Activated CD4-positive, alpha-beta T cell treated with anti-CD3 and anti-CD28 coated beads, Interleukin-10, Interleukin-2, amounts not matched to agents 100 ng/mL and 50 ng/mL, durations not matched to agents 16 hours and 8 hours (primary cell): Measurements from ENCODE around the gene TACC2.
"Not testable (repeated sequence)": the region's sequence is repeated elsewhere in the genome, so short reads cannot be mapped to it uniquely, and the experiment has no call there.

Experiments used
- DNase-seq: peaks from one replicate; pipeline ENCODE4 v3.0.0-alpha.2; 2020

The TACC2 gene

DNA sequence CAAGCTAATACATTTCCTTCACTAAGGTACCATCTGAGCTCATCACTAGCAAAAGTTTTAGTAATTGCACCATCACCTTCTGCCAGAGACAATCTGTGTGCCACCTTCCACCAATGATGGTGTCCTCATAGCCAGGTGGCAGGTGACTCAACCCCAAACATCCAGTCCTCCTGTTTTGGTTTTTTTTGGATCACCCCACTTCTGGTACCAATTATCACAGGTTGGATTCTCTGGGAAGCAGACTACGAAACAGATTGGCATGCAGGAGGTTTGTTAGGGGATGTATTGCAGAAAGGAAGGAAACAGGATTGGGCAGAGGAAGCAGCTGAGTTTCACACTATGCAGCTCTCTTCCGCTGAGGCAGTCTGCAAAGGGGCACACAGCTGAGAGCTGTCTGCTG lies 4.5 kb upstream of the TACC2 start:
- DNase-seq: no peak

GRCh38 chr10:121990015-121990677 lies 1.2 kb downstream of the TACC2 start:
- no peak for DNase-seq

DNA sequence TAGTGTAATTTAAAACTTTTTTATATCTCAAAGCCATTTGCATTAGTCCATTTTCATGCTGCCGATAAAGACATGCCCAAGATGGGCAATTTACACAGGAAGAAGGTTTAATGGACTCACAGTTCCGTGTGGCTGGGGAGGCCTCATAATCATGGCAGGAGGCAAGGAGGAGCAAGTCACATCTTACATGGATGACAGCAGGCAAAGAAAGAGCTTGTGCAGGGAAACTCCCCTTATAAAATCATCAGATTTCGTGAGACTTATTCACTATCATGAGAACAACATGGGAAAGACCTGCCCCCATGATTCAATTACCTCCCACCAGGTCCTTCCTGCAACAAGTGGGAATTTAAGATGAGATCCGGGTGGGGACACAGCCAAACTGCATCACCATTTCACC lies 2.8 kb downstream of the TACC2 start:
- DNase-seq: not testable (repeated sequence)

DNA sequence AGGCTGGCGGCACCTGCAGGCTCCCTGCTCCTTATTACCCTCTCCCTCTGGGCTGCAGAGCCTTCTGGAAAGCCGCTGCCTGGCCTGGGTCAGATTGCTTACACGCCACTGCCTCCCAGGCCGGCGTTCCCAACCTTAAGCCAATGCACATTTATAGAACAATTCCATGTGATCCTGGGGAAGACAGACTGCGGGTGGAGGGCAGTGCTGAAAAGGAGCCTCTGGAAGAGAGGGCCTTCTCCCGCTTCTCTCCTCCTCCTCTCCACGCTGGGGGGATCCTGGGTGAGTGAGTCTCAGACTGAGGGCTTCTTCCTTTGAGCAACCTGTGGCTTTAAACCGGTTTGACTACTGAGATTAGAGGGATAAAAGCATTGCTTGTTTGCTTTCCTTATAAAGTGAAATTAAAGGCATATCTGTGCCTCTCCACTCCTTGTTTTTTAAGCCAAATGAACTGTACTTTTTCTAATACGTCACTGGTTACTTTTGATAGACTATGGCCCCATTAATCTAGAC lies 5.5 kb downstream of the TACC2 start:
- no peak for DNase-seq

- no peak for DNase-seq
Observed at GRCh38 chr10:121998462-121998861, 9.5 kb downstream of the TACC2 start.

DNA sequence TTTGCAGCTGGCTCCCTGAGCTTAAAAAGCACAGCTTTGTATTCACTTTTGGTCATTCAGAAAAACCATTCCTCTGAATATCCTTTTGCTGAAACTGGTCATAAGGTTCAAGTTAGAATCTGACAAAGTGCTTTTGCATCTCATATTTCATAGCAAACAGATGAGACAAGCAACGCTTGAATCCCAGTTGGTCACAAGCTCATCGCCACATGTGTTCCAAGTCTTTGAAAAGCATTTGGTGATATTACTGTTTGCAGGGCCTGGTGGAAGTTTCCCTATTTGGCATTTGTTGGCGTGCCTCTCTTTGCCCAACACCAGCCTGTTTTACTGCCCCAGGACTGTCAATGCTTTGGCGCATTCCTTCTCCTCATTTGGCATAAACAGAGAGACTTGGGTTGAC lies 10.3 kb downstream of the TACC2 start:
- no peak for DNase-seq

DNA sequence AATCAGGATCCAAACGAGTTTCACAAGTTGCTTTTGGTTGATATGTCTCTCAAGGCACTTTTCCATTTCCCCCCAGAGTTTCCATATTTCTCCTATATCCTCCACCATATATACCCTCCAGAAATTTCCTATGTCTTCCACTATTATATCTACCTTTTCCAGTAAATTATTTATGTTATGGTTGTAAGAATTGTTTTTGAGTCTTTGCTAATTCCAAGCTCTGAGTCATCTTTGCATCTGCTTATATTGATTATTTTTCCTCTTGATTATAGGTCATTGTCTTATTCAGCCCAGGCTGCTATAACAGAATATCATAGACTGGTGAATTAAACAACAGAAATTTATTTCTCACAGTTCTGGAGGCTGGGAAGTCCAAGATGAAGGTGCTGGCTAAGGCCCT lies 12.7 kb downstream of the TACC2 start:
- DNase-seq: no peak

GRCh38 chr10:122007415-122007814 lies 18.5 kb downstream of the TACC2 start:
- no peak for DNase-seq

DNA sequence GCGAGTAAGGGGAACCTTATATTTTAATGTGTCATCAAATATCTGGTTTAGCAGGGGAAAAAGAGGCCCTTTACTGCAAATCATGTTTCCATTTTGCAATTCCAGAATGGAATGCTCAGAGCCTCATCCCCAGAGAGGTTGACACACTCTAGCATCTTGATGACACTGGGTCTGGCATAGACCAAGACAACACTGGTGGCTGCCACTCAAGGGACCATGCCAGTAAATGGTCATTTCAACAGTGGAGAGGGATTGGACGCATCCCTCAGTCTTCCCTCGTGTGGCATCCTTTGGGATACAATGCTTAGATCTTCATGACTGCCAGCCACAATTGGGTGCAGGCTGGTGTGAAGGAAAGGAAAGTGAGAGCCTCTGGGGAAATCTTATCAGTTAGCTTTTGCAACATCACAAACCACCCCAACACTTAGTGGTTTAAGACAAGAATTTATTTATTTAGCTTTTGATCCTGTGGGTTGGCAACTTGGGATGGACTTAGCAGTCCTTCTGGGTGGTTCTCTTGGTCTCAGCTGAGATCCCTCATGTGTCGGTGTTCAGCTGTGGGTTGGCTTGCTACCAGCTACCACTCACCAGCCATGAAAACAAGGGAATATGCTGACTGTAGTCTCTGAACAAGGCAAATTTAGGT lies 21.6 kb downstream of the TACC2 start:
- DNase-seq: no peak

GRCh38 chr10:122012731-122013130 lies 23.8 kb downstream of the TACC2 start:
- DNase-seq: no peak

- no peak for DNase-seq
Observed at GRCh38 chr10:122013311-122013780, 24.4 kb downstream of the TACC2 start.

GRCh38 chr10:122014652-122015248 lies 25.8 kb downstream of the TACC2 start:
- no peak for DNase-seq

DNA sequence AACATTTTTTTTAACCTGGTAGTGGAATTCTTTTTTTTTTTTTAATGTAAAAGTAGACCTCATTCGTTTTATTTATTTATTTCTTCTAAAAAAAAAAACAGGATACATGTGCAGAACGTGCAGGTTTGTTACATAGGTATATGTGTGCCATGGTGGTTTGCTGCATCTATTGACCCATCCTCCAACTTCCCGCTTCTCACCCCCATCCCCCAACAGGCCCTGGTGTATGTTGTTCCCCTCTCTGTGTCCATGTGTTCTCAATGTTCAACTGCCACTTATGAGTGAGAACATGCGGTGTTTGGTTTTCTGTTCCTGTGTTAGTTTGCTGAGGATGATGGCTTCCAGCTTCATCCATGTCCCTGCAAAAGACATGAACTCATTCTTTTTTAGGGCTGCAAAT lies 29.0 kb downstream of the TACC2 start:
- DNase-seq: not testable (repeated sequence)

- no peak for DNase-seq
Observed at GRCh38 chr10:122018491-122018890, 29.5 kb downstream of the TACC2 start.

DNA sequence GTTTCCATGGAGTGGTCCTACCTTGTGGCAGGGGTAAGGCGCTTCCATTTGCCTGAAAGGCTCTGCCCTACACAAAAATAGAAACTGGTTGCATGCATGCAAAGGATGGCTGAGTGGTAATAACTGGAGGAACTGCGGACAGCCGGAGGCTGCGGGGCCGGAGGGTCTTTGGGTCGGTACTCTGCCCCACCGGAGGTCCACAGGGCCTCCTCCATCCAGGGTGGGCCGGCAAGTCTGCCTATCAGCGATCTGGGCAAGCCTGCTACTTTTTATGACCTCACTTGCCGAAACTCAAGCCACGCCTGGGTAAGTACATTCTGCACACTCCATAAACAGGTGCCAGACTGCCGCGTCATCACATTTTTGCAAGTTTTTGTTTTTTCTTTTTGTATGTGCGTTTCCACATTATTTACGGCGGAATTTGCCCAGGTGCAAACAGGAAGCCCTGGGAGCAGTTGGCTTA lies 30.0 kb downstream of the TACC2 start:
- no peak for DNase-seq

DNA sequence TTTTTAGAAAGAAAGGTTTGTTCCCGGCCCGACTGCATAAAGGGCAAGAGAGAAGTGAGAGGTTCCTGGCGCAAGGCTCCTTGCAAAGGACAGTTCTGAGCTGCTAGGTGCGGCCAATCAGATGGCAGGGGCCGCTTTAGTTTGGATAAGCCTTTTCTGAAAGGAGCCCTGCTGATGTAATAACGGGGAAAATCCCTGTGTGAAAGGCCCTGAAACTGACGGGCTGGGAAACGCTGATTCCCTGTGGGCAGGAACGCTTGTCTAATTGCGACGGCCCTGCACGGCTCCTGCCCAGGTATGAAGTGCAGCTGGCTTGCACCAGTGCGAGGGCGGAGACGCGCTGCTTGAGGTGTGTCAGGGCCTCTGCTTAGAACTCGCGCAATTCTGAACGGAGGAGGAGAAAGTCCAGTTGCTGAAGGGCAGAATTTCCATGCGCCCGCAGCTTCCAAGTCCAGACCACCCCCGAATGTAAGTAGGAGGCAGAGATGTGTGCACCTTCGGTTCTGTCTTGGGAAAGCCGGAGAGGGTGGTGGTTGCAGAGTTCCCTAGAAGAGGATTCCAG lies 30.5 kb downstream of the TACC2 start:
- no peak for DNase-seq

DNA sequence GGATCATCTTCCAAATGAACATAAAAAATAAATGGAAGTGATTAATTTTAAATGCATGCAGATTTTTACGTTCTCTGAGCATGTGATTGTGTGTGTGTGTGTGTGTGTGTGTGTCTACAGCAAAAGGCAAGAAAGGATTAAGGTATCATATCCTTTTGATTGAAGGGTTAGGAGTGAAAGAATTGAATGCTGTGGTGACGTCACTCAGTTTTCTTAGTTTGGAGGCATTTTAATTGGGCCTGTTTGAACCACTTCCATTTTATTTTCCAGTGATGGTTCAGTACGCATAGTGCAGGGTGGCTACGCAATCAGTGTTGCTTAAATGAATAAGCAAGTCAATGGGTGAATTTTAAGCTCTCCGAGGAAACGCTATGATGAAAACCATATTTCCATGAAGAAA lies 31.3 kb downstream of the TACC2 start:
- DNase-seq: no peak

DNA sequence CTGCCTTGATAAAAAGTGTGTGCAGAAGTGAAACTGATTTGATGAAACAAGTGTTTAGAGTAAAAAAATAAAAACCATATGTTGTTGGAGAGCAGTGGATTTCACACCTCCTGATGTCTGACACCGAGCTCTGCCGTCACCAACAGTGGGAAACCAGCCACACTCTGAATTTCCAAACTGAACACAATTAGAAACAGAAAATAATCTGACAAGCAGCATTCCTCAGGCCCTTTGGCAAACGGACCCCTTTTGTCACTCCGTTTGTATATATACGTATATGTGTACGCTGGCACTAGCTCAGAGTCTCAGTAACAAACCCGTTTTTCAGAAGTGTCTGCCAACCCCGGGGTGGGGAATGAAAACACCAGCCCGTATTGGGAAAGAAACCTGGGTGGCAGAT lies 32.4 kb downstream of the TACC2 start:
- no peak for DNase-seq

GRCh38 chr10:122021828-122022227 lies 32.9 kb downstream of the TACC2 start:
- no peak for DNase-seq

GRCh38 chr10:122022276-122022675 lies 33.3 kb downstream of the TACC2 start:
- no peak for DNase-seq

DNA sequence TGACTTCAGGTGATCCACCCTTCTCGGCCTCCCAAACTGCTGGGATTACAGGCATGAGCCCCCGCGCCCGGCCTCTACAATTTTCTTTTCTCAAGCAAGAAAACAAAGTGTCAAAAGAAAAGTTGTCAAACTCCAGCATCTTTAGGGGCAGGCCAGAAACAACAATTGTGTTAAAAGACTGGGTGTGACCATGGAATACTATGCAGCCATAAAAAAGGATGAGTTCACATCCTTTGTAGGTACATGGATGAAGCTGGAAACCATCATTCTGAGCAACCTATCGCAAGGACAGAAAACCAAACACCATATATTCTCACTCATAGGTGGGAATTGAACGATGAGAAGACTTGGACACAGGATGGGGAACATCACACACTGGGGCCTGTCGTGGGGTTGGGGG lies 34.3 kb downstream of the TACC2 start:
- not testable (repeated sequence) for DNase-seq

- DNase-seq: no peak
Observed at GRCh38 chr10:122029499-122030199, 40.7 kb downstream of the TACC2 start.

GRCh38 chr10:122030200-122030552 lies 41.2 kb downstream of the TACC2 start:
- no peak for DNase-seq
